IPS DF 4.7 (cell line): ENCODE measurements around the gene CDH5.
A peak's percentile ranks its signal among the peaks of the same experiment; 100 is the strongest.
"Not testable (repeated sequence)": the region's sequence is repeated elsewhere in the genome, so short reads cannot be mapped to it uniquely, and the experiment has no call there.

ENCODE experiments used
- DNase-seq: peaks from one replicate; pipeline ENCODE4 v3.0.0-alpha.2; 2013; ENCODE audit warnings: low spot score; ENCODE audit errors: extremely low read depth

Gene CDH5, protein sequence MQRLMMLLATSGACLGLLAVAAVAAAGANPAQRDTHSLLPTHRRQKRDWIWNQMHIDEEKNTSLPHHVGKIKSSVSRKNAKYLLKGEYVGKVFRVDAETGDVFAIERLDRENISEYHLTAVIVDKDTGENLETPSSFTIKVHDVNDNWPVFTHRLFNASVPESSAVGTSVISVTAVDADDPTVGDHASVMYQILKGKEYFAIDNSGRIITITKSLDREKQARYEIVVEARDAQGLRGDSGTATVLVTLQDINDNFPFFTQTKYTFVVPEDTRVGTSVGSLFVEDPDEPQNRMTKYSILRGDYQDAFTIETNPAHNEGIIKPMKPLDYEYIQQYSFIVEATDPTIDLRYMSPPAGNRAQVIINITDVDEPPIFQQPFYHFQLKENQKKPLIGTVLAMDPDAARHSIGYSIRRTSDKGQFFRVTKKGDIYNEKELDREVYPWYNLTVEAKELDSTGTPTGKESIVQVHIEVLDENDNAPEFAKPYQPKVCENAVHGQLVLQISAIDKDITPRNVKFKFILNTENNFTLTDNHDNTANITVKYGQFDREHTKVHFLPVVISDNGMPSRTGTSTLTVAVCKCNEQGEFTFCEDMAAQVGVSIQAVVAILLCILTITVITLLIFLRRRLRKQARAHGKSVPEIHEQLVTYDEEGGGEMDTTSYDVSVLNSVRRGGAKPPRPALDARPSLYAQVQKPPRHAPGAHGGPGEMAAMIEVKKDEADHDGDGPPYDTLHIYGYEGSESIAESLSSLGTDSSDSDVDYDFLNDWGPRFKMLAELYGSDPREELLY

DNA sequence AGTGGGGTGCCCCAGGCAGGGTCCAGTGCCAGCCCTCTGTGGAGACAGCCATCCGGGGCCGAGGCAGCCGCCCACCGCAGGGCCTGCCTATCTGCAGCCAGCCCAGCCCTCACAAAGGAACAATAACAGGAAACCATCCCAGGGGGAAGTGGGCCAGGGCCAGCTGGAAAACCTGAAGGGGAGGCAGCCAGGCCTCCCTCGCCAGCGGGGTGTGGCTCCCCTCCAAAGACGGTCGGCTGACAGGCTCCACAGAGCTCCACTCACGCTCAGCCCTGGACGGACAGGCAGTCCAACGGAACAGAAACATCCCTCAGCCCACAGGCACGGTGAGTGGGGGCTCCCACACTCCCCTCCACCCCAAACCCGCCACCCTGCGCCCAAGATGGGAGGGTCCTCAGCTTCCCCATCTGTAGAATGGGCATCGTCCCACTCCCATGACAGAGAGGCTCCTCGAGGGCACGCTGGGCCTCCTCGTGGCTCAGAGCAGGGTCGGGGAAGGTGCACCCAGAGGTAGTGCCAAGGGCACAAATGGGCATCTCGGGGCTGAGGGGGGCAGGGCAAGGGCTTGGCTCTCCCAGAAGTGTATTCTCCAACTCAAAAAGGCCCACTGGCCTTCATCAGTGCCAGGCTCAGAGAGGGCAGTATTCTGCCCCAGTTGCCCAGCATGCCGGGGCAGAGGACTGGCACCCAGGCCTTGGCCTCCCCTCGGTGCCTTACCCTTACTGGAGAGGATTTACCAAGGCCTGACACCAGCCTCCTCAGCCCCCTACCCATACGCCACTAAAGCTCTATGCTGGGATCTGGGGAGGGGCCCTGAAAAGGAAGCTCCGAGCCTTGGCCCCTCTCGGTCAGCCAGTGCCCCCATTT is at the start of gene CDH5:
CDH5 (plus strand) TSS at position 259 of the 867 bp plus-strand sequence. CDS start 12,647 bp downstream, outside the sequence.
- DNase-seq = no peak

DNA sequence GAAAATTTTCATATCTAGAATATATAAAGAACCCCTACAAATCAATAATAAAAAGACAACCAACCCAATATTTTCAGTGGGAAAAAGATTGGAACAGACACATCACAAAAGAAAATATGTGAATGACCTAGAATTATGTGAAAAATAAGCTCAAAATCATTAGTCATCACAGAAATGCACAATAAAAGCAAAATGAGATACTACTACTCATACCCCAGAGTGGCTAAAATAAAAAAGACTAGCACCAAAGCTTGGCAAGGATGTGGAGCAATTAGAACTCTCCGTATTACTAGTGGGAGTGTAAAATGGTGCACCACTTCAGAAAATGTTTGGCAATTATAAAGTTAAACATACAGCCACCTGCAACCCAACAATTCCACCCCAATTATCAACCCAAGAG is 48.0 kb upstream of the CDH5 start:
- DNase-seq = no peak

DNA sequence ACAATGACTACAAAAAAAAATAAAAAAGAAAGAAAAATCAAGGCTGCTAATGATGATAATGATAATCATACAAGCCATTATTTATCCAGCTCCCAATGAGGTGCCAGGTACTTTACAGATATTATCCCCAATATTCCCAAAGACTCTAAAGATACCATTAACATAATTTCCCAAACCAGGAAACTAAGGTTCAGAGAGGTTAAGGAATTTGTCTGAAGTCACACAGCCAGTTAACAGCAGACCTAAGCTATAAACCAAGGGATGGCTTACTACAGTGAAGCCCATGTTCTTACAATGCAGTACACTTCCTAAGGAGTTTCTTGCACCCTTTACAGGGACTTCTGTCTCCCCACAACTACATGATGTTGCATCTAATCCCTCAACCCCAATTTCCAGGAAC is 45.7 kb upstream of the CDH5 start:
- no peak for DNase-seq

GRCh38 chr16:66322174-66322573 is 44.3 kb upstream of the CDH5 start:
- DNase-seq = no peak

- no peak for DNase-seq
Measured at GRCh38 chr16:66324815-66325515, 41.5 kb upstream of the CDH5 start.

- DNase-seq = no peak
Measured at GRCh38 chr16:66325717-66326376, 40.6 kb upstream of the CDH5 start.

GRCh38 chr16:66326991-66327513 is 39.4 kb upstream of the CDH5 start:
- no peak for DNase-seq

DNA sequence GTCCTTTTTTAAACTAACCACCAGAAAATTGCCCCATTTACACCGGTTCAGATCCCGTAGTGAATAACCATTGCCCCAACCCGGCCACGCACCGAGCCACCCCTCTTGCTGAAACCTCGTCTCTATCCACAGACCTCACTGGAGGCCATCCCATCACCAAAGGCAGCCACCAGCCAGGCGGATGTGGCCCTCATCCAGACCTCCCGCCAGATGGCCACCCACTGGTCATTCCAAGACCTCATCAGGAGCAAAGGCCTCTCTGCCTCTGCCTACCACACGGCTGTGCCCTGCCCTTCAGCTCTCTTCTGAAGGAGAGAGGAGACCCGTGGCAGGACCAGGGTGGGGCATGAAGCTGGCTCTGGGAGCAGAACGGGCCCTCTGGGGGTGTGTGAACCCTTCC is 38.2 kb upstream of the CDH5 start:
- DNase-seq = no peak

DNA sequence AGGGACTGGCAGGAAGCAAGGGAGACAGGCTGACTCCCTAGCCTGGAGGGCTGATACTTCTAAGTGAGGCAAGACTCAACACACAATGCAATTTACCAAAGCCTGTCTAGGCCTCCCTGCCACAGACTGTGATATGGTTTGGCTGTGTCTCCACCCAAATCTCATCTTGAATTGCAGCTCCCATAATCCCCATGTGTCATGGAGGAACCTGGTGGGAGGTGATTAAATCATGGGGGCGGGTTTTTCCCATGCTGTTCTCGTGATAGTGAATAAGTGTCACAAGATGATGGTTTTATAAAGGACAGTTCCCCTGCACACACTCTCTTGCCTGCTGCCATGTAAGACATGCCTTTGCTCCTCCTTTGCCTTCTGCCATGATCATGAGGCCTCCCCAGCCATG is 35.0 kb upstream of the CDH5 start:
- DNase-seq = not testable (repeated sequence)

DNA sequence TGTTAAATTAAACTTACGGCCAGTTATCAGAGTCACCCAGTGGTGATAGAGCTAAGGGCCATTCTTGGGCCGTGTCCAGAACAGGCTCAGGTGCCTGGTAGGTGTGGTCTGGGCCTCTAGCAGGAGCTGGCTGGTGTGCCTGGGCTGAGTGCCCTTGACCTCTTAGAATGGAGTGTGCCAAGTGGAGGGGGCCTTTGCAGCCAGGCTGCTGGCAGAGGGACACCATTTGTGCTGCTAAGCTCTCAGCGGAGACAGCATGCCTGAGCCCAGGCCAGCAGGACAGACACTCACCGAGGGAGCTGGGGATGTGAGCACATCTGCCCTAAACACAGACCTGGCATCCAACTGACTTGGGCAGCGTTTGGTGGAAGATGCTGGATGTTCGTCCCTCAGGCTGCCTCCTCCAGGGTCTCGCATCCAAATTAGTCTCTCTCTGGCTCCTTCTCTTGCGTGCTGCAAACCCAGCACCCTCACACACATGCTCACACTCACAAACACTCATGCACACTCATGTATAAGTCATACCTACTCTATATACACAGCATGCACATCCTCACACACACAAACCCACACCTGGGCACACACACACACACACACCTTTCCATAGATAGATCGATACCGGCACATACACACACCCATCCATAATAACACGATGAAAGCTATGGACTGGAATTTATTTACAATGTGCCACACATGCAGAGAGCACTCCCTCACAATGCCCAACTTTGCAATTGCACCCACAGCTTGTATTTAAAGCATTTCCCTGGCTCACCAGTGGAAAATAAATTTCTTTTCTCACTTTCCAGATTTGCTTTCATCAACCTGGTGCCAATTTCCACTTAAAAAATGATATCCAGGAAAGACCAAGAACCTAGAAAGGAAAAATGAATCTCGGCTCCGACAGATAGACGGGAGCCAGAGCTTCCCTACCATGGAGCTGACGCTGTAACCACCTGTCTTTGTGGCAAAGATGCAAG is 33.6 kb upstream of the CDH5 start:
- DNase-seq = no peak

DNA sequence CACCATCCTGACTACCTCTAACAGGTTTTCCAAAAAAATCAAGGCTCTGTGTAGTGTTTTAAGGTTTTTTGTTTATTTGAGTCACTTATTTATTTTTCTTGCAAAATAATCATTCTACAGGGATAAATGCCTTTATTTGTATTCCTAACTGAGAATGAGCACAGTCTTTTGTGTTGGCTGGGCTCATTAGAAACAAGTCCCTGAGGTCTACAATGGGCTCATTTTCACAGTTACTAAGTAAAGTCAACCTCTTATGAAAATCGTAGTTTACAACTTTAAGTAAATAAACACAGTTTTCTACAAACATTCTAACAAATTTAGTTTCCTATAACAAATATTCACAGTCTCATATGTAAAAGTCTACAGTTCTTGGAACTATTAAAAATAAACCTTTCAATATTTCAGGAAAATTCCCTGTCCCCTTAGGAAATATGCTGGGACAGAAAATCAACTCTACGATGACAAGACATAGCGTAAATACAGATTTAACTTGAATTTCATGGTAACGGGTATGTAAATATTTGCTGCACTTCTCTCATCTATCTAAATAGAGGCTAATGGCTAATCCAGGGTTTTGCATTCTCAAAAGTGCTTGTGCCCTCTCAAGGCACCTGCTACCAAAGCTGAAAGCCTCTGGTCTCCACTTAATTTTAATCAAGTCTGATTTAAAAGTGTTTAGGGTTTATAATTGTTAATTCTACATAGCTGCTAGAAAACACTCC is 31.5 kb upstream of the CDH5 start:
- no peak for DNase-seq

GRCh38 chr16:66335704-66336329 is 30.7 kb upstream of the CDH5 start:
- DNase-seq = no peak

DNA sequence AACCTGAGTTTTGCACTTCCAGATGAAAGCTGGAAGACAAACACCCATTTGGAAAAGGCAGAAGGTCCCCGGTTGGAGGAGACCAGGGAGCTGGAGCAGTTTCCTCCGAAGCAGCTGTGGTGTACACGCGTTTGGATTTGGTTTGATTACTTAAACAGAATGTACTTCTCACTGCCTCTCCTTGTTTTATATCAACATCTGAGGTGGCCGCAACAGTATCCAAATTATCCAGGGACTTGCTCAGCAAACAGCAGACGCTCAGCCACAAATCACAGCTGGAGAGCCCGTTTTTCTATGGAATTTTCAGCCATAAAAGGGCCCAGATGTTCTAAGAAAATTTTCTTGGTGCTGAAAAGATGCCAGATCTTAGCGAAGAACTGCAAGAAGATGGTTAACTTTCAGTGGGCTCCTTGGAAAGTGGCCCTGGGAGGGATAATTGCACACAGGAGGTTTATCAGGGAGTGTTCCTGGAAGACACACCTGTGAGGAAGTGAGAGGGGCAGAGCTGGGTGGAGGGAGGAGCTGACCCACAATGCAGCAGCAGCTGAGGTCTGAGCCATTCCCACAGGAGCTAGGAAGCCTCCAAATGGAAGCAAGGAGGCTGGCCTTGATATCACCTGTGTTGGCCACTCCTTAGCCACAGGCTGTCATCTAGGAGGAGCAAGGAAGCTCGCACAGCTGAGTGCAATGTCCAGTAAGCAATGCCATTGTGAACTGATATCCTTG is 28.9 kb upstream of the CDH5 start:
- DNase-seq = no peak

GRCh38 chr16:66342294-66342900 is 24.1 kb upstream of the CDH5 start:
- peak; percentile 49 for DNase-seq

DNA sequence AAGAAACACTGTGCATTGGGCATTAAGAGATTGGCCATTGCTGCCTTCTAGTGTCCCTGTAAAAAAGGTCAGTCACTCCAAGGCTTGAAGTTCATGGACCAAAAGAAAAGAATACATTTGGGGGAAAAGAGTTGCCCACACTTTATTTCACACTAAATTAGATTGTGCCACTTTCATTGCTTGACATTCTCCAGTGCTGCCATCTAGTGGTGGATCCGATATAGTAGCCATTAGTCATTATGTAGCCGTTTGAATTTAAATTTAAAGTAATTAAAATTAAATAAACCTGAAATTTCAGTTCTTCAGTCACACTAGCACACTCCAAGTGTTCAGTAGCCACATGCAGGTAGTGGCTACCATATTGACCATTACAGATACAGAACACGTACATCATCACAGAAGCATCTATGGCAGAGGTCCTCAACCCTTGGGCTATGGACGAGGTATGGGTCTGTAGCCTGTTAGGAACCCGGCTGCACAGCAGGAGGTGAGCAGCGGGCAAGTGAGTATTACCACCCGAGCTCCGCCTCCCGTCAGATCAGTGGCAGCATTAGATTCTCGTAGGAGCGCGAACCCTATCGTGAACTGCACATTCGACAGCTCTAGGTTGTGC is 21.9 kb upstream of the CDH5 start:
- no peak for DNase-seq

GRCh38 chr16:66346221-66346620 is 20.3 kb upstream of the CDH5 start:
- no peak for DNase-seq
